ENCODE data around the gene MKKS. TPM values are rescaled to one million over a fixed set of nuclear protein-coding genes. Genes with fewer than 3 reads are reported as not detected.

MKKS gene
- total and polyA plus RNA-seq, 2 of the 13 experiments (the other 11 are each of a cell fraction or from before 2014, with no cell fraction given) = 26.7 to 34.5 TPM

DNA sequence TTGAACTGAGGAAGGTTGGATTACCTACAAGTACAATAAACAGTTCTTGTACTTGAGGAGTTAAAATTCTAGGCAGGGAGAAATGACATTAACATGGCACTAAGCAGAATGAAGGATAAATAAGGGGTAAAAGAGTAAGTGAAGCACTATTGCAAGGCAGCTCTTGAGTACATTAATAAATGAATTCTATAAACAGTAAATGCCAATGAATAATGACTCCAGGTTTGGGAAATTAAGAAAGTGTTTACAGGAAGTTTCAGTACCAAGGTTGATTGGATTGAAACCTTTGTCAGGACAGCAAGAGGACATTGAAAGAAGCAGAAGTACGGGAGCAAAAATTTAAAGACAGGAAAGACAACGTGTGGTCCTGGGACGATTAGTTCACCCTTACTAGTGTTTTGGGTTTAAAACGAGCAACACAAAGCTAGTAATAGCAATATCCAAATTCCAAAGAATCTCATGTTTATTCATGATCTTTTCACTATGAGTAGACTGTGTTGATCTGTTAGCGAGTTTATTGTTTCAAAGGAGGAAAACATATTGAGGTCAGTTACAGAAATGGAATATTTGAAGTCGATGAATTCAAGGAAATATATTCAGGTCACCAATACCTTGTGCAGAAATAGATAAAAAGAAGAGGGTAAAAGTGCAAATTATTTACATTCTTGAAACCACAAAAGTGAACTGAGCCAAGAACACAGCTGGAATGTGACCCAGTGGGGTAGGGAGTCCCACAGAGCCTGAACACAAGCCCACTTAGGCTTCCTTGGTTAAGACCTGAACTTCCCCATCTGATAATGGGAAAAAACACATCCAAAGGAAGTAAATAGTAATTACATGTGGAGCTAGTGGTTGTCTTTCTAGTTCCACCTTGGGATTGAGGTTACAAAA lies 80.8 kb downstream of the MKKS start (continued):
- TF ChIP-seq, protein P1, sequence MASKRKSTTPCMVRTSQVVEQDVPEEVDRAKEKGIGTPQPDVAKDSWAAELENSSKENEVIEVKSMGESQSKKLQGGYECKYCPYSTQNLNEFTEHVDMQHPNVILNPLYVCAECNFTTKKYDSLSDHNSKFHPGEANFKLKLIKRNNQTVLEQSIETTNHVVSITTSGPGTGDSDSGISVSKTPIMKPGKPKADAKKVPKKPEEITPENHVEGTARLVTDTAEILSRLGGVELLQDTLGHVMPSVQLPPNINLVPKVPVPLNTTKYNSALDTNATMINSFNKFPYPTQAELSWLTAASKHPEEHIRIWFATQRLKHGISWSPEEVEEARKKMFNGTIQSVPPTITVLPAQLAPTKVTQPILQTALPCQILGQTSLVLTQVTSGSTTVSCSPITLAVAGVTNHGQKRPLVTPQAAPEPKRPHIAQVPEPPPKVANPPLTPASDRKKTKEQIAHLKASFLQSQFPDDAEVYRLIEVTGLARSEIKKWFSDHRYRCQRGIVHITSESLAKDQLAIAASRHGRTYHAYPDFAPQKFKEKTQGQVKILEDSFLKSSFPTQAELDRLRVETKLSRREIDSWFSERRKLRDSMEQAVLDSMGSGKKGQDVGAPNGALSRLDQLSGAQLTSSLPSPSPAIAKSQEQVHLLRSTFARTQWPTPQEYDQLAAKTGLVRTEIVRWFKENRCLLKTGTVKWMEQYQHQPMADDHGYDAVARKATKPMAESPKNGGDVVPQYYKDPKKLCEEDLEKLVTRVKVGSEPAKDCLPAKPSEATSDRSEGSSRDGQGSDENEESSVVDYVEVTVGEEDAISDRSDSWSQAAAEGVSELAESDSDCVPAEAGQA (IDR thresholded peaks at IDR 0.05; ENCODE audit: low read depth) = no peak
- TF ChIP-seq, protein P1 (CRISPR knock-in tag; IDR thresholded peaks at IDR 0.05; ENCODE audit: borderline replicate concordance) = 0 out of 2 replicates have a peak, but pooled peaks have one; percentile 38
- TF ChIP-seq PPARG (CRISPR knock-in tag; conservative IDR thresholded peaks at IDR 0.05) (0 out of 2 replicates have a peak, but pooled peaks have one; percentile 51), FOXA3 (CRISPR knock-in tag; IDR thresholded peaks at IDR 0.05) (peak; percentile 21; the same call in 1 of the 2 replicates), TEAD3 (CRISPR knock-in tag; optimal IDR thresholded peaks at IDR 0.05; ENCODE audit: borderline replicate concordance) (peak; percentile 79), TAF1 (CRISPR knock-in tag; IDR thresholded peaks at IDR 0.05) (no peak), EP300 (IDR thresholded peaks at IDR 0.05; ENCODE audit: low read depth in 2 of 2, low read length in 2 of 2) (0 out of 4 replicates have a peak, but pooled peaks of 1 of the 2 experiments have one; percentile 9), EP300 (CRISPR knock-in tag; IDR thresholded peaks at IDR 0.05; ENCODE audit: borderline replicate concordance) (no peak), BCL6 (CRISPR knock-in tag; IDR thresholded peaks at IDR 0.05) (peak; percentile 66), ZNF101 (CRISPR knock-in tag; IDR thresholded peaks at IDR 0.05; ENCODE audit: borderline replicate concordance, low read depth) (0 out of 2 replicates have a peak, but pooled peaks have one; percentile 40), SOX13 (IDR thresholded peaks at IDR 0.05) (no peak), SOX13 (CRISPR knock-in tag; conservative IDR thresholded peaks at IDR 0.05 in 1 of 2, IDR thresholded peaks at IDR 0.05 in 1 of 2) (peak in 1 of 2 experiments; percentile 33; a peak in 1 of 4 replicates)
- TF ChIP-seq, protein P2, sequence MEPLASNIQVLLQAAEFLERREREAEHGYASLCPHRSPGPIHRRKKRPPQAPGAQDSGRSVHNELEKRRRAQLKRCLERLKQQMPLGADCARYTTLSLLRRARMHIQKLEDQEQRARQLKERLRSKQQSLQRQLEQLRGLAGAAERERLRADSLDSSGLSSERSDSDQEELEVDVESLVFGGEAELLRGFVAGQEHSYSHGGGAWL (CRISPR knock-in tag; IDR thresholded peaks at IDR 0.05) = no peak
- TF ChIP-seq, protein P3, sequence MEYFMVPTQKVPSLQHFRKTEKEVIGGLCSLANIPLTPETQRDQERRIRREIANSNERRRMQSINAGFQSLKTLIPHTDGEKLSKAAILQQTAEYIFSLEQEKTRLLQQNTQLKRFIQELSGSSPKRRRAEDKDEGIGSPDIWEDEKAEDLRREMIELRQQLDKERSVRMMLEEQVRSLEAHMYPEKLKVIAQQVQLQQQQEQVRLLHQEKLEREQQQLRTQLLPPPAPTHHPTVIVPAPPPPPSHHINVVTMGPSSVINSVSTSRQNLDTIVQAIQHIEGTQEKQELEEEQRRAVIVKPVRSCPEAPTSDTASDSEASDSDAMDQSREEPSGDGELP (IDR thresholded peaks at IDR 0.05; ENCODE audit: borderline replicate concordance, low read depth) = 0 out of 2 replicates have a peak, but pooled peaks have one; percentile 54

Data from HepG2 (cell line).